Memory B cell (primary cell): Measurements from ENCODE around the gene LCOR.

Experiments
- ATAC-seq: fragments of 150-1000 bp; cut with Tn5 transposase; 2 replicates; pipeline ENCODE4 v1.10.0; 2021; ENCODE audit warnings: low read depth, mild to moderate bottlenecking, moderate library complexity
- DNase-seq, 2 donors: peaks; one replicate each; pipeline ENCODE4 v3.0.0; 2022; ENCODE audit warnings: low spot score in 2 of 2
- H3K27ac Mint-ChIP-seq: one replicate; pipeline ENCODE4 v1.8.0; 2022; ENCODE audit warnings: mild to moderate bottlenecking, moderate library complexity, mixed read lengths
- H3K27me3 Mint-ChIP-seq: one replicate; pipeline ENCODE4 v1.8.0; 2022; ENCODE audit warnings: mixed read lengths
- H3K36me3 Mint-ChIP-seq: one replicate; pipeline ENCODE4 v1.8.0; 2022; ENCODE audit warnings: mild to moderate bottlenecking, mixed read lengths
- H3K4me1 Mint-ChIP-seq: one replicate; pipeline ENCODE4 v1.8.0; 2022; ENCODE audit warnings: mixed read lengths
- H3K4me3 Mint-ChIP-seq: one replicate; pipeline ENCODE4 v1.8.0; 2022; ENCODE audit warnings: mild to moderate bottlenecking, moderate library complexity, mixed read lengths
- H3K9me3 Mint-ChIP-seq: one replicate; pipeline ENCODE4 v1.8.0; 2022; ENCODE audit warnings: mixed read lengths

The LCOR gene

DNA sequence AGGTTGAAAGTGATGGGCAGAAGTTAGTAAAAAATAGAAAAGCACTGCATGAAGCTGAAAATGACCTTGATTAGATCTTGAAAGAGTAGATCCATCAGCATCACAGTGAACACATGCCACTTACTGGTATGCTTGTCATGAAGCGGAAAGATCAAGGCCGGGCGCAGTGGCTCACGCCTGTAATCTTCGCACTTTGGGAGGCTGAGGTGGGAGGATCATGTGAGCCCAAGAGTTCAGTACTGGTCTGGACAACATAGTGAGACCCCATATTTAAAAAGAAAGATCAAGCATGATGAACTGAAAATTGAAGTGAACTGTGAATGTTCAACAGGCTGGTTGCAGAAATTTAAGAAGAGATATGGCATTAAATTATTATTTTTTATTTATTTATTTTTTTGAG lies 18.0 kb downstream of the LCOR start:
- Mint-ChIP-seq H3K36me3 (peaks cover 8% of the 10 kb centered on the region), H3K9me3 (no peaks in the 10 kb centered on the region), H3K4me3 (no peak overlapping the region), H3K27ac (no peak overlapping the region), H3K27me3 (no peaks in the 10 kb centered on the region), H3K4me1 (peaks cover 22% of the 10 kb centered on the region)
- no peak for DNase-seq
- ATAC-seq: no peak

DNA sequence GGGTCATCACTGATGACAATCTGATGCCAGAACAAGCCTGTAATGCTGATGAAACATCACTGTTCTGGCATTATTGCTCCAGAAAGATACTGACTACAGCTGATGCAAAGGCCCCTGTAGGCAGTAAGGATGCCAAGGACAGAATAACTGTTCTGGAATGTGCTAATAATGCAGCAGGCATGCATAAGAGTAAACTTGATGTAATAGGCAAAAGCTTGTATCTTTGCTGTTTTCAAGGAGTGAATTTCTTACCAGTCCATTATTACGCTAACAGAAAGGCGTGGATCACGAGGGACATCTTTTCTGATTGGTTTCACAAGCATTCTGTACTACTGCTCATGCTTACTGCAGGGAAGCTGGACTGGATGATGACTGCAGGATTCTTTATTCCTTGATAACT lies 18.7 kb downstream of the LCOR start:
- Mint-ChIP-seq H3K36me3 (peaks cover 8% of the 10 kb centered on the region), H3K27me3 (no peaks in the 10 kb centered on the region), H3K4me1 (peaks cover 24% of the 10 kb centered on the region), H3K27ac (peak overlapping the region; percentile 53), H3K4me3 (no peak overlapping the region), H3K9me3 (no peaks in the 10 kb centered on the region)
- DNase-seq (no peak), ATAC-seq (no peak)

DNA sequence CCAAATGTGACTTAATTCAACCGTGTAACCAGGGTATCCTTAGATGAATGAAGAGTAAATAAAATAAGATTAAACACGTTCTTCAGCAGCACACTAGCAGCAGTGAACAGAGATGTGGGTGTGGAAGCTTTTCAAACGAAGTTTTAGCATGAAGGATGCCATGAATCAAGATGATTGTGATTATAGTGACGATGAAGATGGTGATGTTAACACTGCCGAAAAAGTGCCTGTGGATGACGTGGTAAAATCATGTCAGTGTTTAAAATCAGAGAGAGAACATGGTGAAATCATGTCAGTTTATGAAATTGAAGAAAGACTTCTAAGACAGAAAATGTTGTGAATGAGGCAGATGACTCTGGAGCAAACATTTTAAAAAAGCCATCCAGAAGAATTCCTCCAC lies 19.2 kb downstream of the LCOR start:
- Mint-ChIP-seq H3K36me3 (peaks cover 8% of the 10 kb centered on the region), H3K4me3 (no peak overlapping the region), H3K27ac (peak overlapping the region; percentile 53), H3K27me3 (no peaks in the 10 kb centered on the region), H3K9me3 (no peaks in the 10 kb centered on the region), H3K4me1 (peaks cover 25% of the 10 kb centered on the region)
- no peak for ATAC-seq
- DNase-seq: no peak

DNA sequence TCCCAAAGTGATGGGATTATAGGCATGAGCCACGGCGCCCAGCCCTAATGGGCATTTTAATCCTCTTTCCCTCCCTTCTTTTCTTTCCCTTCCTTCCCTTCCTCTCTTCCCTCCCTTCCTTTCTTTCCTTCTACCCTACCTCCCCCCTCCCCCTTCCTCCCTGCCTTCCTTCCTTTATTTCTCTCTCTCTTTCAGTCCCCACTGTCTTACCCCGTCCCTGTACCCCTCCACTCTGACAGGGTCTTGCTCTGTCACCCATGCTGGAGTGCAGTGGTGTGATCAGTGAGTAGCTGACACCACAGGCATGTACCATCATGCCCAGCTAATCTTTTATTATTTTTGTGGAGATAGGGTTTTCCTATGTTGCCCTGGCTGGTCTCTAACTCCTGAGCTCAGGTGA lies 24.2 kb downstream of the LCOR start:
- H3K27ac Mint-ChIP-seq: no peak overlapping the region
- no peak overlapping the region for H3K4me3 Mint-ChIP-seq
- H3K4me1 Mint-ChIP-seq: peaks cover 42% of the 10 kb centered on the region
- ATAC-seq: no peak
- H3K9me3 Mint-ChIP-seq: no peaks in the 10 kb centered on the region
- DNase-seq: no peak
- H3K27me3 Mint-ChIP-seq: no peaks in the 10 kb centered on the region
- H3K36me3 Mint-ChIP-seq: peaks cover 11% of the 10 kb centered on the region

DNA sequence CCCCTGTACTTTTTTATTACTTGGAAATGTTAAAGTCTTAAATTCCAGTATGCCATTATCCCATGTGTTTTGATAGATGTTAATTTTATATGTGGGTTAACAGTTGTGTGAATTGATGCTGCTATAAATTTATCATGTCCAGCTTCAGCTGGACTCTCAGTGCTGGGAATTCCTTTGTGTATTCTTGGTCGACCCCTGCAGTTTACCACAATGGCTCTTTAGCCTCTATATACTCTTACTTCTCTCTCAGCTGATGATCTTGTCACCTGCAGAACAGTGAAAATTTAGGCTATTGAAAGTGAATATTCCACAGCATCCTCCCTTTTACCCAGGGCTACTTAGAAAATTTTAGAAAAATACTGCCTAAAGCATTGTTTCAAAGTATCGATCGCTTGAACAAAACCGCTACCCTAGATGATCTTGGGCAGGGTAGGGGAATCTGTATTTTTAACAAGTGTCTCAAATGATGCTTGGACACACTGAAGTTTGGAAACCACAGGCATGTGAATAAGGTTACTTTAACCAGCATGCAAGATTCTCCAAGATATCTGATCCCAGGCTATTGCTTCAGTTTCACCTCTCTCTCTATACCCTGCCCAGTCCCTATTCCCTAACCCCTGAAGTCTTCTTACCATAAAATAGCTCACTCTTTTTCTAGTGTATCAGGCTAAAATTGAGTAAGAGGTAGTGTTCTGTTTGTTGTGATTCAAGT lies 25.4 kb downstream of the LCOR start:
- H3K4me1 Mint-ChIP-seq: peaks cover 43% of the 10 kb centered on the region
- peaks cover 10% of the 10 kb centered on the region for H3K36me3 Mint-ChIP-seq
- H3K27ac Mint-ChIP-seq: peak overlapping the region; percentile 66
- H3K4me3 Mint-ChIP-seq: no peak overlapping the region
- ATAC-seq (no peak), DNase-seq (no peak)
- no peaks in the 10 kb centered on the region for H3K9me3 Mint-ChIP-seq
- no peaks in the 10 kb centered on the region for H3K27me3 Mint-ChIP-seq

DNA sequence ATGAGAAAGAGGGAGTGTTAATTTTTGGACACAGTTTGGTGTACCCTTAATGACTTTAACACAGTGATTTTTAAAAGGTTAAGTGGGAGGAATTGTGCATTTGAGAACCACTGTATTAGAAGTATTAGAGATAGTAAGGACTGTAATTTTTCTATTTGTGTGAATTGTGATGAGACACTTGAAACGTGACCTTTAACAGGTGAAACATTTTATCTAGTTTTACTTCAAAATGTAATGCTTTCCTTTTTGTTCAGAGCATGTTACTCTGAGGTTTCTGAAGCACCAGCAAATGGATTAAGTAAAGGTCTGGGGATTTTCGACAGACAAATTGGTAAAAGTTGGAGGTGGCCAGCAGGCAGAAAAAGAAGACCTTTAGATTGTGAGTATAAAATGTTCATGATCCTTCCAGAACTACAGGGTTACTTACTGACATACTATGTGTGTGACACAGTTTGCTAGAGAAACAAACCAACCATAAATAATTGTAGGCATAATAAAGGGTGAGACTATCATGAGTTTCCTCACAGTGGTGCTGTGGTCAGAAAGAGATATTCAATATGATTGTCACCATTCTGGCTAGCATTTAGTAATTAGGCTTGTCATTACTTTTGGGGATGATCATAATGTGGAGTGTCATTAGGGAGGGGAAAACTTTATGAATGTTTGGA lies 26.1 kb downstream of the LCOR start:
- Mint-ChIP-seq H3K27ac (peak overlapping the region; percentile 66), H3K4me1 (peaks cover 43% of the 10 kb centered on the region), H3K36me3 (peaks cover 9% of the 10 kb centered on the region), H3K27me3 (no peaks in the 10 kb centered on the region), H3K4me3 (no peak overlapping the region), H3K9me3 (no peaks in the 10 kb centered on the region)
- no peak for ATAC-seq
- DNase-seq: no peak

DNA sequence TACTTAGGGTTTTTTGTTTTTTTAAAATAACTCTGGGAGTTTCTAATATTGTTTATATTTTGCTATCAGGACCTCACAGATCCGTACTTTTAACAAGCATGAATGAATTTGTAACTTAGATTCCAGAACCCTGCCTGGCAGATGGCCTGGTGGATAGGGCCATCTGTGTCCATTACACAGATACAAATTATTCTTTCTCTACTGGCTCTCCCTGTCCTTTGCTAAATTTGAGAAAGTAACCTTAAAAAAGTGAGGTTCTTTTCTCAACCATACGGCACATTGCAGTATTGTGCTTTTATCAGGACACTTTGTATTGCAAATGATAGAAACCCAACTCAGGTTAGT lies 26.6 kb downstream of the LCOR start:
- Mint-ChIP-seq H3K4me3 (no peak overlapping the region), H3K36me3 (peaks cover 11% of the 10 kb centered on the region), H3K4me1 (peaks cover 44% of the 10 kb centered on the region), H3K27me3 (no peaks in the 10 kb centered on the region), H3K9me3 (no peaks in the 10 kb centered on the region), H3K27ac (peak overlapping the region; percentile 66)
- ATAC-seq (no peak), DNase-seq (no peak)

DNA sequence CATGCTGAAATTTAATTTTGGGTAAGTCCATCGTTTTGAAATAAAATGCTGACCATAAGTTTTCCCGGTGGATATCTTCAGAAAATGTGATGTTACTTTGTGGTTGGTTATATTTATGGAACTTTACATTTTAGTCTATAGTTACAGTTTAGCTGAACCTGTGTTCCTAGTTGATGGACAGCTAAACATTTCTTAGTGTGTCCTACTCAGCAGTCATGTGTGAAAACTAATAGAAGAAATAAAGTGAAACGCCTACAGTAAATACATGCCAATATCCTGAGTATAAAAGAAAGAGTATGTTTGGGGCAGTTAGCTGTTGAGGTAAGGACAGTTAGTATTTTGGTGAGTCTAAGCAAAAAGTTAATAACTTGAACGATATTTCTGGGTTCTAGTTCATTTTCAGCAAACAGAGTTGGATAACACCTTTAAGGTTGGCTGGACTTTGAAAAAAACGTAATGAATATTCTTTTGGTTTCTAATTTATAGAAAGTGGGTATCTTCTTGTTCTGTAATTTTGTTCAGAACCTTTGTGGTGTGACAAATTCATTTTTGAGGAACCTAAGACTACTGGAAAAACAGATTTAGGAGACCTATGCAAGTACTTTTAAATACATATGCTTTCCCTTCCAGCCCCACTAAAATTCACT lies 28.7 kb downstream of the LCOR start:
- peaks cover 16% of the 10 kb centered on the region for H3K36me3 Mint-ChIP-seq
- ATAC-seq: peak; percentile 77

DNA sequence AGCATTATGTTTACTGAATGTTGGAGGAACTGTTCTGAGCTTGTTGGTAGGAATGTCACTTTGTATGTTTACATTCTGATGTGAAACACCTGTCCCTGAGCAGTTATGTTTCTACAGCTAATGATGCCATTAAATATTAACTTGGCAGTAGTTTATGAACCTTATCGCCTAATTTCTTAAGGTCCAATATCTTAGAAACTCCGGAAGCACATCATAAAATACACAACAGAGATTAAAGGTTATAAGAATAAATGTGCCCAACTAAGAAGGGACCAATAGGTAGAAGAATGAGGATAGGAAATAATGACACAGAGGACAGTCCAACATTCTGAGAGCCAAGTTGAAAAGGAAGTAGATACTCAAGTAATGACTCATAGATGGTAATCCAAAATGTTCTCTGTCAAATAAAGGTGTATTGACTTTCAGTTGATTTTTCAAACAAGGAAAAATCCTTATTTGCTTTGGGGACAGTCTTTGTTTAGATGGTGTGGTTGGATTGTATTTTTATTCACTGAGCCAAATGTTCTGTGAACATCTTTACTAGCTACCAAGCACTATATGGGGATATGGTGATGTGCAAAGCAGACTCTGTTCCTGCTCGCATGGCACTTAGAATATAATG lies 31.9 kb downstream of the LCOR start:
- H3K27ac Mint-ChIP-seq: peak overlapping the region; percentile 48
- ATAC-seq: no peak
- H3K4me1 Mint-ChIP-seq: peaks cover 30% of the 10 kb centered on the region
- no peaks in the 10 kb centered on the region for H3K9me3 Mint-ChIP-seq
- no peak for DNase-seq
- no peak overlapping the region for H3K4me3 Mint-ChIP-seq
- H3K36me3 Mint-ChIP-seq: peaks cover 10% of the 10 kb centered on the region
- H3K27me3 Mint-ChIP-seq: no peaks in the 10 kb centered on the region

More for the DNA sequence above, 28.7 kb downstream of the LCOR start:
- Mint-ChIP-seq H3K27ac (peak overlapping the region; percentile 66), H3K9me3 (no peaks in the 10 kb centered on the region), H3K27me3 (no peaks in the 10 kb centered on the region), H3K4me1 (peaks cover 49% of the 10 kb centered on the region), H3K4me3 (no peak overlapping the region)
- DNase-seq: no peak

DNA sequence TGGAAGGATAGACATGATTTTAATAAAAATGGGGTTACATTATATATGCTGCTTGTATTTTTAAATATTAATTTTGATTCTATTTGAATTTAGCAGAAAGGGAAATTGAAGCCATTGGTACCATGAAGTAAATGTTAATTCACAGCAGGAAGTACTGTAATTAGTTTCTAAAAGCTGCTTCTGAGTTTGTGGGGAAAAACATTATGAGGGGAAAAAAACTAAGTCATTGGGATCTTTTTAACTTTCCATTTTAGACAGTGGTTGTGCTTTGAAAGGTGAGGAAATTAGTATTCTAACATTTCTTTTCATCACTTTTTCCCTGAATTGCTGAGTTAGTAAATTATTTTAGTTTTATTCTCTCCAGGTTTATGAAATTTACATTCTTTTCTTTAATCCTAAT lies 41.0 kb downstream of the LCOR start:
- DNase-seq: no peak
- no peak overlapping the region for H3K27ac Mint-ChIP-seq
- H3K4me1 Mint-ChIP-seq: peaks cover 33% of the 10 kb centered on the region
- no peak for ATAC-seq
- no peaks in the 10 kb centered on the region for H3K27me3 Mint-ChIP-seq
- peaks cover 8% of the 10 kb centered on the region for H3K36me3 Mint-ChIP-seq
- H3K4me3 Mint-ChIP-seq: no peak overlapping the region
- no peaks in the 10 kb centered on the region for H3K9me3 Mint-ChIP-seq

DNA sequence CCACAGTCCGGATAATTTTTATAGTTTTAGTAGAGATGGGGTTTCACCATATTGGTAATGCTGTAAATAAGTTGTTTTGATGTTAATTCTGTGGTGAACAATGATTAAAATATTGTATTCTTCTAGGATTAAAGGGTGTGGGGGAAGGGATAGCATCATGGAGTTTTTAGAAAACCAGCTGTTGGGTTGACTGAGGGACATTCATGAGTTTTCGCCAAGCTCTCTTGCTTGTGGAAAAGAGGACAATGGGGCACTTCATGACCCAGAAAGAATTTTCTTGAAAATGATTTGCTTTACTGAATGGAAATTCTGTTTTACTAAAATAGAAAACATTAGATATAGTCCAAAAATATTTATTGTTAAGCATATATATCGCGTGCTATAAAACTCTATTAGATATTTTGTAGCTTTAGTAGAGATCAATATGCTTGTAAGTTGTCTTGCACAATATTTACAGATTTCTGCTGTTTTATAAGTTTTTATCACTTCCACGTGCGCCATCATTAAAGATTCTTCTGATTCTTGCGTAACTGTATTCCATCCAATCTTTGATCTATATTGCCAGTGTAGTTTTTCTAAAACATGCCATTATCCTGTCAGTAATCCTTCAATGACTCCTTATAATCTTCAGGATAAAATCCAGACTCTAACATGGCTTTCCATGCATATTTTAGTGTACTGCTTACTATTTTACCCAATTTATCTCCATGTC lies 41.8 kb downstream of the LCOR start:
- Mint-ChIP-seq H3K4me1 (peaks cover 34% of the 10 kb centered on the region), H3K27ac (no peak overlapping the region)

DNA sequence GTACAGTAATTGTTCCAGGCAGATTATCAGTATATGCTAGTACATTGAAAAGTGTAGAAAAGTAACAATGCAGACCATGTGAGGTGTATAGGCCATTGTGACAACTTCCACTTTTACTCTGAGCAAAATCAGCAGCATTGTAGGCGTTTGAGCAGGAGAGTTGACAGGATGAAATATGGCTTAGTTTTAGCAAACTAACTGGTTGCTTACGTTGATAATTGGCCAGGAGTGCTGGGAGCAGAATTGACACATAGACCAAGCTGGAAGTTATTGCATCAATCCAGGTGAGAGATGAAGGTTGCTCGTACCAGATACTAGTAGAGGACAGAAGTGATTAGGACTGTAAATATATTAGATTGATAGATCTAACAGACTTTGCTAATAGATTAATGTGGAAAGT lies 46.0 kb downstream of the LCOR start:
- H3K4me3 Mint-ChIP-seq: no peak overlapping the region
- H3K27ac Mint-ChIP-seq: peak overlapping the region; percentile 5
- H3K27me3 Mint-ChIP-seq: no peaks in the 10 kb centered on the region
- DNase-seq: no peak
- no peaks in the 10 kb centered on the region for H3K9me3 Mint-ChIP-seq
- no peak for ATAC-seq
- H3K4me1 Mint-ChIP-seq: peaks cover 33% of the 10 kb centered on the region
- H3K36me3 Mint-ChIP-seq: peaks cover 8% of the 10 kb centered on the region

More for the DNA sequence above, 41.8 kb downstream of the LCOR start:
- DNase-seq: no peak
- Mint-ChIP-seq H3K4me3 (no peak overlapping the region), H3K9me3 (no peaks in the 10 kb centered on the region), H3K36me3 (peaks cover 10% of the 10 kb centered on the region), H3K27me3 (no peaks in the 10 kb centered on the region)
- no peak for ATAC-seq

DNA sequence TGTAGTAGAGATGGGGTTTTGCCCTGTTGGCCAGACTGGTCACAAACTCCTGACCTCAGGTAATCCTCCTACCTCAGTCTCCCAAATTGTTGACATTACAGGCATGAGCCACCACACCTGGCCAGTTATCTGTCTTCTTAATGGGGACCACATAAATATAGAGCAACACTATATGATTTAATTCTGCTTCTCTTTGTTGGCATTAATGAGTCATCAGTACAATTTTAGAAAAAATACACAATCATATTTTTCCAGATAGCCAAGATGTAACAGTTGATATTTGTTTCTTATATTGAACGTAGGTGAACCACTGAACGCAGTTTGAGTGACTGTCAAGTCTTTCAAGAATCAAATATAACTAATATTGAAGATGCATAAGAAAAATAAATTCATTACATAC lies 48.5 kb downstream of the LCOR start:
- Mint-ChIP-seq H3K36me3 (peaks cover 6% of the 10 kb centered on the region), H3K27ac (no peak overlapping the region), H3K4me1 (peaks cover 32% of the 10 kb centered on the region), H3K27me3 (no peaks in the 10 kb centered on the region), H3K4me3 (no peak overlapping the region), H3K9me3 (no peaks in the 10 kb centered on the region)
- DNase-seq (no peak), ATAC-seq (no peak)
